Fibroblast of lung (primary cell): ENCODE data around the gene PRR7. TPM values are rescaled to one million over a fixed set of nuclear protein-coding genes. Genes with fewer than 3 reads are reported as not detected.

Experiments
- DNase-seq, 2 donors: peaks; one replicate each; pipeline versions ENCODE4 v3.0.0 to v3.0.0-alpha.2; 2010; ENCODE audit warnings: low read depth in 2 of 2
- H2AFZ ChIP-seq: 2 replicates; pipeline ENCODE4 v1.5.1; 2012; ENCODE audit warnings: low read length, control low read depth, inconsistent platforms
- H3K27ac ChIP-seq: 2 replicates; pipeline ENCODE4 v1.5.1; 2011; ENCODE audit warnings: low read length, control low read depth; ENCODE audit not compliant: insufficient read depth
- H3K27me3 ChIP-seq: 2 replicates; pipeline ENCODE4 v1.5.1; 2011; ENCODE audit warnings: mild to moderate bottlenecking, low read length; ENCODE audit not compliant: control insufficient read depth, insufficient read depth
- H3K36me3 ChIP-seq: 2 replicates; pipeline ENCODE4 v1.5.1; 2011; ENCODE audit warnings: low read length; ENCODE audit not compliant: control insufficient read depth, insufficient read depth
- H3K4me1 ChIP-seq: 2 replicates; pipeline ENCODE4 v1.5.1; 2011; ENCODE audit warnings: low read length; ENCODE audit not compliant: control insufficient read depth, insufficient read depth; ENCODE audit errors: extremely low read depth
- H3K4me2 ChIP-seq: 2 replicates; pipeline ENCODE4 v1.5.1; 2011; ENCODE audit warnings: low read length, control low read depth; ENCODE audit not compliant: insufficient read depth; ENCODE audit errors: extremely low read depth
- H3K4me3 ChIP-seq, 4 experiments: fragments of 200-600 bp in 1 of 4; sonication (generic) in 1 of 4; replicated peaks in 1 of 4; 2 replicates each; pipeline ENCODE4 v1.5.1; 2011 to 2016; ENCODE audit warnings: low read length in 4 of 4, low read depth in 3 of 4, mild to moderate bottlenecking in 3 of 4, control low read depth in 2 of 4, inconsistent platforms in 1 of 4, mixed read lengths in 1 of 4; ENCODE audit not compliant: insufficient read depth in 1 of 4; ENCODE audit errors: control extremely low read depth in 1 of 4
- H3K79me2 ChIP-seq: 2 replicates; pipeline ENCODE4 v1.5.1; 2012; ENCODE audit warnings: mild to moderate bottlenecking, low read length, inconsistent platforms; ENCODE audit not compliant: control insufficient read depth, insufficient read depth
- H3K9ac ChIP-seq: 2 replicates; pipeline ENCODE4 v1.5.1; 2011; ENCODE audit warnings: mild to moderate bottlenecking, low read length, control low read depth; ENCODE audit not compliant: insufficient read depth
- H3K9me3 ChIP-seq: 2 replicates; pipeline ENCODE4 v1.5.1; 2012; ENCODE audit warnings: low read depth, low read length; ENCODE audit not compliant: control insufficient read depth, insufficient read depth
- H4K20me1 ChIP-seq: 2 replicates; pipeline ENCODE4 v1.5.1; 2011; ENCODE audit warnings: low read length; ENCODE audit not compliant: control insufficient read depth, insufficient read depth; ENCODE audit errors: extremely low read depth
- CTCF ChIP-seq, 2 donors: IDR thresholded peaks in 1 of 2; conservative IDR thresholded peaks in 1 of 2; 1 replicate in 1 of 2; 2 replicates in 1 of 2; pipeline ENCODE4 v1.5.1; 2011 to 2012; ENCODE audit warnings: low read length in 2 of 2, control low read depth in 1 of 2, inconsistent platforms in 1 of 2, low read depth in 1 of 2, mild to moderate bottlenecking in 1 of 2
- EZH2 ChIP-seq: IDR thresholded peaks from 2 replicates; pipeline ENCODE4 v1.5.1; 2012; ENCODE audit warnings: low read length, control low read depth, mild to moderate bottlenecking; ENCODE audit errors: missing control alignments
- polyA plus RNA-seq, 2 donors: library from polyadenylated mRNA; depleted of rRNA in 1 of 2; stranded (reverse) in 1 of 2; unstranded in 1 of 2; fragments of >200 nt; gene quantifications; 2 replicates each; pipeline ENCODE4 v1.2.1, GENCODE V29; 2011 to 2012; ENCODE audit warnings: missing spikeins in 1 of 2
- total RNA-seq: library from RNA; depleted of rRNA; stranded (reverse); fragments of >200 nt; gene quantifications from 2 replicates; pipeline ENCODE4 v1.2.1, GENCODE V29; 2014

PRR7 gene
- total and polyA plus RNA-seq, 2 donors (not counting 1 experiment from before 2014, with no cell fraction given), result 1.6 to 2.3 TPM

- H4K20me1 ChIP-seq, result no peaks in the 10 kb centered on the region
- H3K36me3 ChIP-seq, result peaks cover 28% of the 10 kb centered on the region
These were observed 12.3 kb downstream of the PRR7 start for GRCh38 chr5:177458912-177459350.

GRCh38 chr5:177459357-177459756, 12.7 kb downstream of the PRR7 start:
- DNase-seq, result no peak
- H4K20me1 ChIP-seq, result no peaks in the 10 kb centered on the region

More at GRCh38 chr5:177458912-177459350, 12.3 kb downstream of the PRR7 start:
- no peak overlapping the region for H3K9ac ChIP-seq
- no peaks in the 10 kb centered on the region for H3K27me3 ChIP-seq
- H3K27ac ChIP-seq, result peak overlapping the region; percentile 85
- H3K79me2 ChIP-seq, result no peaks in the 10 kb centered on the region
- no peak overlapping the region for H3K4me2 ChIP-seq
- H3K4me1 ChIP-seq, result peaks cover 7% of the 10 kb centered on the region
- DNase-seq, result peak; percentile 26 to 48
- no peaks in the 10 kb centered on the region for H3K9me3 ChIP-seq
- H3K4me3 ChIP-seq, result no peak overlapping the region
- TF ChIP-seq EZH2 (no peak), CTCF (conservative IDR thresholded peaks at IDR 0.05 in 1 of 2, IDR thresholded peaks at IDR 0.05 in 1 of 2; ENCODE audit: low read depth in 1 of 2, low read length in 2 of 2) (no peak)
- H2AFZ ChIP-seq, result no peak overlapping the region

More at GRCh38 chr5:177459357-177459756, 12.7 kb downstream of the PRR7 start:
- Histone ChIP-seq H3K27ac (no peak overlapping the region), H3K36me3 (peaks cover 28% of the 10 kb centered on the region), H3K9me3 (no peaks in the 10 kb centered on the region), H3K27me3 (no peaks in the 10 kb centered on the region), H3K4me2 (no peak overlapping the region), H3K4me3 (no peak overlapping the region), H3K4me1 (peaks cover 4% of the 10 kb centered on the region), H3K9ac (no peak overlapping the region), H3K79me2 (no peaks in the 10 kb centered on the region), H2AFZ (no peak overlapping the region)
- TF ChIP-seq CTCF (conservative IDR thresholded peaks at IDR 0.05 in 1 of 2, IDR thresholded peaks at IDR 0.05 in 1 of 2; ENCODE audit: low read depth in 1 of 2, low read length in 2 of 2) (no peak), EZH2 (no peak)
